Esophagus (tissue), 2 donors: ENCODE data around the gene PLCB1. TPM values are rescaled to one million over a fixed set of nuclear protein-coding genes. Genes with fewer than 3 reads are reported as not detected.

Experiments used
- H3K27ac ChIP-seq, 2 donors: one replicate each; pipeline ENCODE4 v1.5.1; 2013; ENCODE audit warnings: low read depth in 2 of 2, mild to moderate bottlenecking in 2 of 2, inconsistent platforms in 1 of 2, low read length in 1 of 2, moderate library complexity in 1 of 2
- H3K27me3 ChIP-seq, 2 donors: one replicate each; pipeline ENCODE4 v1.6.1; 2013; ENCODE audit warnings: low read length in 2 of 2, control low read depth in 1 of 2, mild to moderate bottlenecking in 1 of 2; ENCODE audit not compliant: insufficient read depth in 2 of 2, control insufficient read depth in 1 of 2
- H3K36me3 ChIP-seq, 2 donors: one replicate each; pipeline ENCODE4 v1.6.1; 2013; ENCODE audit warnings: low read length in 1 of 2; ENCODE audit not compliant: control insufficient read depth in 2 of 2, insufficient read depth in 2 of 2
- H3K4me1 ChIP-seq, 2 donors: one replicate each; pipeline ENCODE4 v1.6.1; 2013; ENCODE audit warnings: low read length in 1 of 2; ENCODE audit not compliant: control insufficient read depth in 2 of 2, insufficient read depth in 2 of 2
- H3K4me3 ChIP-seq, 2 donors: one replicate each; pipeline ENCODE4 v1.5.1; 2013; ENCODE audit warnings: low read length in 2 of 2, mild to moderate bottlenecking in 2 of 2, low read depth in 1 of 2, moderate library complexity in 1 of 2
- H3K9me3 ChIP-seq, 2 donors: one replicate each; pipeline ENCODE4 v1.6.1; 2013; ENCODE audit warnings: mild to moderate bottlenecking in 2 of 2, low read depth in 1 of 2, low read length in 1 of 2, moderate library complexity in 1 of 2; ENCODE audit not compliant: control insufficient read depth in 2 of 2, insufficient read depth in 1 of 2
- WGBS, 2 donors: extraction: QIAGEN DNeasy Blood & Tissue Kit; methylation state at CpG; one replicate each; pipeline ENCODE4 v1.1.7; 2013; 5-methylcytosine and 5-hydroxymethylcytosine counted together
- polyA plus RNA-seq, 2 donors: library from polyadenylated mRNA; stranded (reverse); fragments of 200-250 nt; gene quantifications; one replicate each; pipeline ENCODE4 v1.2.3, GENCODE V29; 2013
- donor health status: healthy with polysubstance abuse.
- donor health status: Bipolar disorder and iron deficiency.

Gene PLCB1
- polyA plus RNA-seq, 2 donors, result 1.7 to 3.0 TPM

DNA sequence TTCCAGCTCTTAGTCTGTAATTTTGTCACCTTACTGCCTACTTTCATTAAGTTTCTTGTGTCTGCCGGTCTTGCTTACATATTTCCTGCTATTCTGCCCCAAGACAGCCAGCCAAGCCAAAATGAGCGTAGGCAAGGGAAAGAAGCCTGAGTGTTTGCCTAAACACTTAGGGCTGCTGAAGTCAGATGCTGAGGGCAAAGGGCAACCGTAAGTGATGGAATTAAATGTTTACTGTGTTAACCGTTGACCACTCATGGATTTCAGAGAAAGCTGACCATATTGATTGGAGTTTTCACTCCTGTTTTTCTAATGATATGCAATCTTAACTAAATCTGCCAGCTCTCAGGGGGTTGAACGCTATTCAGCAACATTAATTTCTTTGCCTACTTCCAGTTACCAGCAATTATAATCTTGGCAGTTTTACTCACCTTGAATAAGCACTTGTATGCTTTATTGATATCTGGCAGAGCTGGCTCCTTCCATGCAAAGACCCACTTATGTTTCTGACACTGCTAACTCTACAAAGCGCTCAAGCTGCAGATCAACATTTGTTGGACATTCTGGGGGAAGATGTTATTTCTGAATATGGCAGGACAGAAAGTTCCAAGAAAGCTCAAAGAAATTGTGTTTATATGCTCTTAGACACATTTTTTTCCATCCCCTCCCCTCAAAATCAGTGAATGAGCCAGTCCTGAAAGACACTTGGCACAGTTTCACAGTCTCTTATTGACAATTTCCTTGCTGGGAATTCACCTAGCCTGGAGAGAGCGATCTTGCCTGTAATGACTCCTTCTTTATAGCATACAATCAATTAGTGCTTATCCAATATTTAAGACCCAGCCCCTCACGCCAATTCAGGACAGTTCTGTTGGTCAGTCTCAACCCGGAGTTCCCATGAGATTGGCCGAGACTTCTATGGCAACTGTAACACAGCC lies 183.8 kb downstream of the PLCB1 start:
- Histone ChIP-seq H3K4me3 (no peak overlapping the region), H3K27ac (no peak overlapping the region), H3K9me3 (peaks cover 0 to 2% of the 10 kb centered on the region in 2 donors), H3K27me3 (no peaks in the 10 kb centered on the region), H3K4me1 (no peaks in the 10 kb centered on the region), H3K36me3 (peaks cover 0 to 2% of the 10 kb centered on the region in 2 donors)
- 70 to 86% methylated on average over 10 of the region's 10 CpGs for WGBS, 2 donors

DNA sequence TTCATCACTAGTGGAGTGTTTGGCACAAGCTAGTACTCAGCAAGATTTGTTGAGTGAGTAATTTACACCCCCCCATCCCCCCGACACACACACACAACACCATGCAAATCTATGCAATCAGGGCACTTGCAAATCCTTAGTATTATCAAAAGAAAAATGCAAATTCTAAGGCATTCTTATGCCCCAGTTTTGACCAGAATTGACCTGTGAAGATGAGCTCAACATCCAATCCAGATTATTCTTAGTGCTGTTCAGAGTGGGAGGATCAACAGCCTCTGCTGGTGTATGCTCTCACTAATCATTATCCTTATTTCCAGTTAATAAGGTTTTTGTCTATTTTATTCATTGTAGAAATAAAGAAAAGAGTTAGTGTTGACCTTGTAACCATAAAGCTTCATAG lies 185.4 kb downstream of the PLCB1 start:
- no peak overlapping the region for H3K27ac ChIP-seq
- no peaks in the 10 kb centered on the region for H3K27me3 ChIP-seq
- no peak overlapping the region for H3K4me3 ChIP-seq
- 89 to 96% methylated on average over 1 of the region's 1 CpG for WGBS, 2 donors
- H3K9me3 ChIP-seq, result peaks cover 0 to 2% of the 10 kb centered on the region in 2 donors
- no peaks in the 10 kb centered on the region for H3K36me3 ChIP-seq
- no peaks in the 10 kb centered on the region for H3K4me1 ChIP-seq

DNA sequence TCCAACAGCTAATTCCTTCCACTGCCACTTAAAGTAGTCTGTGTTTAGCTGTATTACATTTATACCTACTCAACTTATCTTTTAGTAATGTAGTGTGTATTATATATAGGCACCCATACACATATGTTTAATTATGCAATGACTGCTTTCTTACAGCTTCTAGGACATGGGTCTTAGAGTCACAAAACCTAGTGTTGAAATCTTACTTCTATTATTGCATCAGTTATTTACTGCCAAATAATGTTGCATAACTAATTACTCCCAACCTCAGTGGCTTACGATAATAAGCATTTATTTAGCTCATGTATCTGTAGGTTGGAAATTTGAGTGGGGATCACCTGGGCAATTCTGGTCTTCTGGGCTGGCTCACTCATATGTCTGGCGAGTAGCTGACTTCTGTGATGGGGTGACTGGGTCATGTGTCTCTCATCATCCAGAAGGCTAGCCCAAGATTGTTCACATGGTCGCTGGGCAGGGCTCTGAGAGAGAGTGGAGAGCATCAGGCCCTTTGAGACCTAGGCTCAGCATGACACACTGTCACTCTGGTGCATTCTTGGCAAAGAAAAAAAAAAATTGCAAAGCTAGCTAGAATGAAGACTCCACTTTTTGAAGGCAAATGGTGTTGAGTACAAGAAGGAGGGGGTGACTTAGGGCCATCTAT lies 187.0 kb downstream of the PLCB1 start:
- Histone ChIP-seq H3K4me3 (no peak overlapping the region), H3K9me3 (no peaks in the 10 kb centered on the region), H3K27ac (no peak overlapping the region), H3K36me3 (no peaks in the 10 kb centered on the region), H3K27me3 (no peaks in the 10 kb centered on the region), H3K4me1 (no peaks in the 10 kb centered on the region)
- WGBS, 2 donors, result 82 to 90% methylated on average over 3 of the region's 3 CpGs

DNA sequence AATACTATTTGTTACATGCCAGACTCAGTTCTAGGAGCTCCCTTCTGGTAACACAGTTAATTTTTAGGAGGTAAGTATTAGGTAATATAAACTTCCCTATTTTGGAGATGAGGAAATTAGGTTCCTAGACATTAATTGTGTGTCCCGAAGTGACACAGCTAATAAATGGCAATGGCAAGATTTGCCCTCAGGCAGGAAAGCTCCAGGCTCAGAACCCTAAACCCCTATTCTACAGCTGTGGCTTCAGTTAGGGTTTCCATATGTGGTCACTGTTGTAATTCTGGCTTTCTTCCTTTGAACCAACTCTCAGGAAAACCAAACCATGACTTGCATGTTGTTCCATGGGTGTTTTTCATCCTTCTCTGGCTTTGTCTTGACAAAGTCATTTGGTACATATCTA lies 188.2 kb downstream of the PLCB1 start:
- no peaks in the 10 kb centered on the region for H3K36me3 ChIP-seq
- no peak overlapping the region for H3K27ac ChIP-seq
- H3K9me3 ChIP-seq, result no peaks in the 10 kb centered on the region
- 66 to 73% methylated on average over 1 of the region's 1 CpG for WGBS, 2 donors
- H3K4me1 ChIP-seq, result no peaks in the 10 kb centered on the region
- H3K4me3 ChIP-seq, result no peak overlapping the region
- no peaks in the 10 kb centered on the region for H3K27me3 ChIP-seq

DNA sequence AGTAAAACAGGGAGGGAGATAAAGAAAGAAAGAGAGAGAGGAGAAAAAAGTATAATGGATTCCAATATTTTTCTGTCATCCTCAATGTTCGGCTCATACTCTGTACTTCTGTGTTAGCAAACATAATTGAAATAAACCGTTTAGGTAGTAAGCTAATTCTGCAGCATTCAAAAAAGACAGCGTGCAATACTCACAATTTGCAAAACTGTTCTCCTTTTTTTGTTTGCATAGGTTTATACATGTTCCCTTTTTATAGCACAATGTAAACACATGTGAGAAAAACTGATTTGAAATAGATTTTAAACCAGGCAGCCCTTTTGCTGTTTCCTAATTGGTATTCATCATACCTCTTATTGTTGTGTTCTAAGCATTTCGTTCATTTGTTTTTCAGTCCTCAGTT lies 188.9 kb downstream of the PLCB1 start:
- Histone ChIP-seq H3K27ac (no peak overlapping the region), H3K4me3 (no peak overlapping the region), H3K9me3 (no peaks in the 10 kb centered on the region), H3K36me3 (no peaks in the 10 kb centered on the region), H3K4me1 (no peaks in the 10 kb centered on the region), H3K27me3 (no peaks in the 10 kb centered on the region)
- WGBS, 2 donors, result 77% methylated on average over 4 of the region's 4 CpGs

DNA sequence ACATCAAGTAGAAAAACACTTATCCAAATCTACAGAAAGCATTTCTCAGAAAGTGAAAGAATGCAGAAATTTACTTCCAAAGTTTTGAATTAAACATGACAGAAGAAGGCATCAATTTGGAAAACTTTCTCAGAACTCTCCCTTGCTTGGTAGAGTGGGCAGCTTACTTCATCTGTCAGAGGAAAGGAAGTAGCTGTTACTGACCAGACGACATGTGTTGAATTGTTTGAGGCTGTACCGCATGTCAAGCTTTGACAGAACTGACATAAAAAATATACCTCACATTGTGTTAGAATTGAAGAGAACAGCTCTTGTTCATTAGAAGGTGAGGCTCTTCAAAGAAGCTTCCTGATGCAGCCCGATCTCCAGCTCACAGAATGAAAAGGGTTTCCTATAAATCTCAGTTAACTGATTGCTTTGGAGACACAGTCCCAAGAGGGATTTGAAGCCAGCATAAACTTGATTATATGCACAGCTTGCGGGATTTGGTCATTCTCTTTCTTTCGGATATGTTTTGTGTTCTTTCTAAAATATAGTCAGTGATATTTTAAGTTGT lies 190.7 kb downstream of the PLCB1 start:
- no peak overlapping the region for H3K4me3 ChIP-seq
- 67 to 74% methylated on average over 5 of the region's 5 CpGs for WGBS, 2 donors
- no peaks in the 10 kb centered on the region for H3K4me1 ChIP-seq
- no peak overlapping the region for H3K27ac ChIP-seq
- no peaks in the 10 kb centered on the region for H3K9me3 ChIP-seq
- H3K27me3 ChIP-seq, result no peaks in the 10 kb centered on the region
- no peaks in the 10 kb centered on the region for H3K36me3 ChIP-seq

DNA sequence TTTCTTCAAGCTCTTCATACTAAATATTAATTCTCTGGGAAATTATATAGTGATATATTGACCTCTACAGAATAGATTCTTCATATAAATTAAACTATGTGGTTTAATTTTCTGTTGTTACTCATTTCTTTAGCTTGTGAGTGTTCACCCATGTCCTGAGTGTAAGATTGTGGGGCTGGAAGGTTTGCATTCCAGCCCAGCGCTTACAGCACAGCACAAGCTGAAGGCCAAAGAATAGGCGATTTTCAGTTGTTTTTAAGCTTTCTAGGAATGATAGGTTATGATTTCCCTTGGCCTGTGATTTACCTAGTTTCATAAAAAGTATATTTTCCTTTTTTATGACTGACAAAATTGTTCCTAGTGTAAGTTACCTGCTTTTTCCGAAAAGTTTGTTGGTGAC lies 194.1 kb downstream of the PLCB1 start:
- no peaks in the 10 kb centered on the region for H3K36me3 ChIP-seq
- no peak overlapping the region for H3K4me3 ChIP-seq
- H3K27me3 ChIP-seq, result no peaks in the 10 kb centered on the region
- no peak overlapping the region for H3K27ac ChIP-seq
- H3K9me3 ChIP-seq, result no peaks in the 10 kb centered on the region
- 71 to 84% methylated on average over 3 of the region's 3 CpGs for WGBS, 2 donors
- no peaks in the 10 kb centered on the region for H3K4me1 ChIP-seq

DNA sequence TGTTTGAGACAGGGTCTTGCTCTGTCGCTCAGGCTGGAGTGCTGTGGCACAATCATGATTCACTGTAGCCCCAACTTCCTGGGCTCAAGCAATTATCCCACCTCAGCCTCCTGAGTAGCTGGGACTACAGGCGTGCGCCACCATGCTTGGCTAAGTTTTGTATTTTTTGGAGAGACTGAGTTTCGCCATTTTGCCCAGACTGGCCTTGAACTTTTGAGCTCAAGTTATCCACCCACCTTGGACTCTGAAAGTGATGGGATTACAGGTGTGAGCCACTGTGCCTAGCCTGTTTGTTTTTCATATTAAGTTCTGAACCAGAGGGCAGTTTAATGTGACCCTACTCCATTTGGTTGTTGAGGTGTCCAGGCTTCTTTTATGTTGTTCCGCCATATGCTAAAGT lies 194.8 kb downstream of the PLCB1 start:
- 94% methylated on average over 5 of the region's 5 CpGs for WGBS, 2 donors
- Histone ChIP-seq H3K4me3 (no peak overlapping the region), H3K27ac (no peak overlapping the region), H3K36me3 (no peaks in the 10 kb centered on the region), H3K9me3 (no peaks in the 10 kb centered on the region), H3K4me1 (no peaks in the 10 kb centered on the region), H3K27me3 (no peaks in the 10 kb centered on the region)

DNA sequence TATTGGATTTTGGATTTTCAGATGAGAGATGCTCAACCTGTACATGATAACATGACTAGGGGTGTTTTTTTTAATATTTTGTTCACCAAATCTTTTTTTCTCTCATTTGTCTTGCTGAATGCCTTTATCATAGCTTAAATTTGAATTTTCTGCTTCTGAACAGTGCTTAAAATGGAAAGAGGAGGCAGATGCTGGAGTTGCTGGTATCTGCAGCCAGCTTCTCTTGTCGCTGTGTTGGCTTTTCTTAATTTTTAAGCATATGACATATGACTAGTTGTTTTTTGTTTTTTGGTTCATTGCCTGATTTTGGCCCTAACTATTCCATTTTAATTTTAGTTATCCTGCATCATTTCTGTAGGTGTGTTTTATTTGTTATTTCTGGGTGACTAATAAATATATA lies 196.1 kb downstream of the PLCB1 start:
- H3K27ac ChIP-seq, result no peak overlapping the region
- 92% methylated on average over 1 of the region's 1 CpG for WGBS, 2 donors
- no peaks in the 10 kb centered on the region for H3K9me3 ChIP-seq
- no peak overlapping the region for H3K4me3 ChIP-seq
- no peaks in the 10 kb centered on the region for H3K36me3 ChIP-seq
- H3K27me3 ChIP-seq, result no peaks in the 10 kb centered on the region
- no peaks in the 10 kb centered on the region for H3K4me1 ChIP-seq
